NAMALWA (cell line): ENCODE results near the gene DBN1.
"Not testable (repeated sequence)": the region's sequence is repeated elsewhere in the genome, so short reads cannot be mapped to it uniquely, and the experiment has no call there.

Experiments
- DNase-seq: peaks from one replicate; pipeline ENCODE4 v3.0.0-alpha.2; 2015; ENCODE audit warnings: low spot score

The DBN1 gene

GRCh38 chr5:177429248-177430040 lies 44.0 kb downstream of the DBN1 start:
- DNase-seq = peak; percentile 74

- no peak for DNase-seq
Measured at GRCh38 chr5:177428574-177429217, 44.7 kb downstream of the DBN1 start.

- no peak for DNase-seq
Measured at GRCh38 chr5:177427919-177428573, 45.4 kb downstream of the DBN1 start.

GRCh38 chr5:177427211-177427822 lies 46.1 kb downstream of the DBN1 start:
- no peak for DNase-seq

- peak; percentile 68 for DNase-seq
Measured at GRCh38 chr5:177426566-177427210, 46.7 kb downstream of the DBN1 start, which contains the start of gene GRK6. Gene GRK6, plus strand, starts transcription at chr5:177426676. Its CDS starts 170 bp downstream, at chr5:177426846.

- DNase-seq = peak; percentile 100
Measured at GRCh38 chr5:177425801-177426565, 47.5 kb downstream of the DBN1 start.

GRCh38 chr5:177425196-177425800 lies 48.1 kb downstream of the DBN1 start:
- DNase-seq = no peak

- DNase-seq = no peak
Measured at GRCh38 chr5:177423671-177424070, 49.8 kb downstream of the DBN1 start.

GRCh38 chr5:177421062-177421798 lies 52.2 kb downstream of the DBN1 start:
- no peak for DNase-seq

- DNase-seq = not testable (repeated sequence)
Measured at GRCh38 chr5:177420472-177420871, 53.0 kb downstream of the DBN1 start.

- DNase-seq = no peak
Measured at GRCh38 chr5:177419046-177419445, 54.4 kb downstream of the DBN1 start.

GRCh38 chr5:177417081-177417480 lies 56.4 kb downstream of the DBN1 start:
- DNase-seq = not testable (repeated sequence)

- no peak for DNase-seq
Measured at GRCh38 chr5:177414481-177414880, 59.0 kb downstream of the DBN1 start.

GRCh38 chr5:177412603-177413233 lies 60.7 kb downstream of the DBN1 start:
- DNase-seq = peak; percentile 47

GRCh38 chr5:177410575-177410974 lies 62.9 kb downstream of the DBN1 start:
- no peak for DNase-seq

GRCh38 chr5:177409043-177409801 lies 64.2 kb downstream of the DBN1 start, which contains the start of gene F12:
Gene F12, minus strand, starts transcription at chr5:177409564. Its CDS starts 37 bp downstream, at chr5:177409527.
- DNase-seq = no peak
